Left lung (tissue), 10 donors: ENCODE results near the gene GBA3. TPM values are rescaled to one million over a fixed set of nuclear protein-coding genes. Genes with fewer than 3 reads are reported as not detected.

Source experiments
- ATAC-seq: fragments of 200-7000 bp; cut with Tn5 transposase; one replicate; pipeline ENCODE4 v1.9.1; 2020; ENCODE audit warnings: moderate library complexity
- DNase-seq, 4 donors: peaks; one replicate each; pipeline ENCODE4 v3.0.0-alpha.2; 2013 to 2020
- H3K27ac ChIP-seq, 2 donors: fragments of 200-600 bp; sonication (generic) in 1 of 2; one replicate each; pipeline versions ENCODE4 v1.5.0 to v1.8.0; 2020 to 2021
- H3K27me3 ChIP-seq, 2 donors: fragments of 200-600 bp; sonication (generic) in 1 of 2; one replicate each; pipeline versions ENCODE4 v1.5.0 to v1.8.0; 2020 to 2021
- H3K36me3 ChIP-seq, 2 donors: fragments of 200-600 bp; sonication (generic) in 1 of 2; one replicate each; pipeline versions ENCODE4 v1.5.0 to v1.8.0; 2020 to 2021
- H3K4me1 ChIP-seq, 2 donors: fragments of 200-600 bp; one replicate each; pipeline ENCODE4 v1.8.0; 2021
- H3K4me3 ChIP-seq, 2 donors: fragments of 200-600 bp; sonication (generic) in 1 of 2; one replicate each; pipeline versions ENCODE4 v1.5.0 to v1.8.0; 2020 to 2021; ENCODE audit warnings: mild to moderate bottlenecking in 1 of 2
- H3K9me3 ChIP-seq, 2 donors: fragments of 200-600 bp; sonication (generic) in 1 of 2; one replicate each; pipeline versions ENCODE4 v1.5.0 to v1.8.0; 2020 to 2021
- intact Hi-C, 2 donors: fragments of 100-400 bp; cut with DNase I; formaldehyde crosslinking; loops; one replicate each; pipeline versions ENCODE4 v1.11.2 to v1.14.2; 2022
- polyA plus RNA-seq, 6 donors: library from polyadenylated mRNA; unstranded; fragments of 120-200 nt; gene quantifications; one replicate each; pipeline ENCODE4 v1.2.1, GENCODE V29; 2013; ENCODE audit not compliant: insufficient read length in 6 of 6
- total RNA-seq, 2 donors: library from RNA; stranded (reverse); fragmentation: NEBNext Ultra II Directional; extraction: Animal tissue kit (Norgen Biotek cat#: 25700); gene quantifications; one replicate each; pipeline ENCODE4 v1.2.1, GENCODE V29; 2021
- TF ChIP-seq, protein P1 (sequence below), 2 donors: fragments of 200-600 bp; sonication (generic) in 1 of 2; IDR thresholded peaks; one replicate each; pipeline versions ENCODE4 v1.5.0 to v1.8.0; 2021; ENCODE audit warnings: antibody characterized with exemption in 2 of 2
- donor health status: DM: no; HTN: yes; CAD: no.
- donor health status: DM: no; HTN: no; CAD: no.

Gene GBA3
- total and polyA plus RNA-seq, 8 donors, result 0.07 to 0.14 (median 0.13) TPM; not detected in 5

DNA sequence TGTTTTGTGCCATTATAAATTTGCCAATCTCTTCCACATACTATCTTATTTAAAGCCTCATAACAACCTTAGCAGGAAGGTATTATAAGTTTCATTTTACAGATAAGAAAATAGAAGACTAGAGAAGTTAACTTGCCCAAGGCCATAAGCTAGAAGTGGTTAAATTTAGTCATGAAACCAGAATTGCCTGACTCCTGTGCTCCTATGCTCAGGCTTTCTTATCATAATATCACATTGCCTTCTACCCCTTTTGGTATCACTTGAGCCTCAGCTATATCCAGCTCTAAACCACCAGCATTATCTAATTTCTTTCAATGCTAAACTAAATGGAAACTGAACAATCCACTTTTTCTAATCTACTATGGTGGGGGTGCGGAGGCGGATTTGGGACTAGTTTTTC lies 164.7 kb downstream of the GBA3 start:
- no peaks in the 10 kb centered on the region for H3K36me3 ChIP-seq
- TF ChIP-seq, protein P1, sequence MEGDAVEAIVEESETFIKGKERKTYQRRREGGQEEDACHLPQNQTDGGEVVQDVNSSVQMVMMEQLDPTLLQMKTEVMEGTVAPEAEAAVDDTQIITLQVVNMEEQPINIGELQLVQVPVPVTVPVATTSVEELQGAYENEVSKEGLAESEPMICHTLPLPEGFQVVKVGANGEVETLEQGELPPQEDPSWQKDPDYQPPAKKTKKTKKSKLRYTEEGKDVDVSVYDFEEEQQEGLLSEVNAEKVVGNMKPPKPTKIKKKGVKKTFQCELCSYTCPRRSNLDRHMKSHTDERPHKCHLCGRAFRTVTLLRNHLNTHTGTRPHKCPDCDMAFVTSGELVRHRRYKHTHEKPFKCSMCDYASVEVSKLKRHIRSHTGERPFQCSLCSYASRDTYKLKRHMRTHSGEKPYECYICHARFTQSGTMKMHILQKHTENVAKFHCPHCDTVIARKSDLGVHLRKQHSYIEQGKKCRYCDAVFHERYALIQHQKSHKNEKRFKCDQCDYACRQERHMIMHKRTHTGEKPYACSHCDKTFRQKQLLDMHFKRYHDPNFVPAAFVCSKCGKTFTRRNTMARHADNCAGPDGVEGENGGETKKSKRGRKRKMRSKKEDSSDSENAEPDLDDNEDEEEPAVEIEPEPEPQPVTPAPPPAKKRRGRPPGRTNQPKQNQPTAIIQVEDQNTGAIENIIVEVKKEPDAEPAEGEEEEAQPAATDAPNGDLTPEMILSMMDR (IDR thresholded peaks at IDR 0.05), result no peak
- intact Hi-C loops, result no loop called here
- no peaks in the 10 kb centered on the region for H3K4me1 ChIP-seq
- ATAC-seq (no peak), DNase-seq (no peak)
- H3K27ac ChIP-seq, result no peak overlapping the region
- no peak overlapping the region for H3K4me3 ChIP-seq
- no peaks in the 10 kb centered on the region for H3K9me3 ChIP-seq
- no peaks in the 10 kb centered on the region for H3K27me3 ChIP-seq

DNA sequence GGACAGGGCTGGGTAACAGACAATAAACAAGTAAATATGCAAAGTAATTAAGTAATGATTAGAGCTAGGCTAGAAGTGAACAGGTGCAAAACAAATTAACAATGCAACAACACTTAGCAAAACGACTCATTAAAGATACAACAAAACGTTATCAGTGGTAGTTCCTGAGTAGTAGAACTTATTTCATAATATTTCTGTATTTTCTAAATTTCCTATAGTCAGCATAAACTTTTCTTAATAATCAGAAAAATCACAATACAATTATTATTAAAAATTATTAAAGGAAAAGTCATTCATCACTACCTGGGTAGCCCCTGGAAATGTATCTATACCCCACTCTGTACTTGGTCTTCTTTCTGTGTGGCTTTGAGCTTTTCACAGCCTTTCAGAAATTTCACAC lies 166.6 kb downstream of the GBA3 start:
- no peaks in the 10 kb centered on the region for H3K9me3 ChIP-seq
- TF ChIP-seq, protein P1 (IDR thresholded peaks at IDR 0.05), result no peak
- ATAC-seq (no peak), DNase-seq (no peak)
- no peaks in the 10 kb centered on the region for H3K27me3 ChIP-seq
- H3K4me1 ChIP-seq, result no peaks in the 10 kb centered on the region
- no peak overlapping the region for H3K4me3 ChIP-seq
- no peak overlapping the region for H3K27ac ChIP-seq
- intact Hi-C loops, result no loop called here
- no peaks in the 10 kb centered on the region for H3K36me3 ChIP-seq

Other genes starting within 250 kb of the GBA3 start
- gene ADGRA3, start 176.9 kb upstream of the GBA3 start, total RNA-seq, result 10 to 100 TPM; 17.6 to 20.6 TPM
- 10 to 100 TPM; 61.9 to 67.1 (median 64.1) TPM for gene ADGRA3, start 176.9 kb upstream of the GBA3 start, polyA plus RNA-seq